K562 treated with DMSO at 1 percent for 48 hours (cell line): ENCODE results near the gene BOC. TPM values are rescaled to one million over a fixed set of nuclear protein-coding genes. Genes with fewer than 3 reads are reported as not detected.

Source experiments
- total RNA-seq: library from RNA; unstranded; fragments of 300-600 nt; gene quantifications from 2 replicates; pipeline ENCODE4 v1.2.3, GENCODE V29; 2022; ENCODE audit warnings: low replicate concordance; ENCODE audit errors: extremely low read depth

Gene BOC
- total RNA-seq, result not detected in 2 replicates

GRCh38 chr3:113211330-113212149 is at the start of gene BOC:
BOC (plus strand) TSS chr3:113211557; CDS start chr3:113249803, 38,246 bp downstream.

Other genes starting within 250 kb of the BOC start
- gene CD200R1, start 236.5 kb upstream of the BOC start, total RNA-seq, result not detected in 2 replicates
- gene GTPBP8, start 220.6 kb upstream of the BOC start, total RNA-seq, result not detected in 2 replicates
- not detected in 2 replicates for gene CFAP44, start 229.9 kb downstream of the BOC start, total RNA-seq